Superior temporal gyrus (tissue), 1 donor: ENCODE results near the gene LRFN5.
"Not testable (repeated sequence)": the region's sequence is repeated elsewhere in the genome, so short reads cannot be mapped to it uniquely, and the experiment has no call there.

Experiments used
- DNase-seq: peaks from one replicate; pipeline ENCODE4 v3.0.0-alpha.2; 2016; ENCODE audit errors: extremely low spot score

The LRFN5 gene

DNA sequence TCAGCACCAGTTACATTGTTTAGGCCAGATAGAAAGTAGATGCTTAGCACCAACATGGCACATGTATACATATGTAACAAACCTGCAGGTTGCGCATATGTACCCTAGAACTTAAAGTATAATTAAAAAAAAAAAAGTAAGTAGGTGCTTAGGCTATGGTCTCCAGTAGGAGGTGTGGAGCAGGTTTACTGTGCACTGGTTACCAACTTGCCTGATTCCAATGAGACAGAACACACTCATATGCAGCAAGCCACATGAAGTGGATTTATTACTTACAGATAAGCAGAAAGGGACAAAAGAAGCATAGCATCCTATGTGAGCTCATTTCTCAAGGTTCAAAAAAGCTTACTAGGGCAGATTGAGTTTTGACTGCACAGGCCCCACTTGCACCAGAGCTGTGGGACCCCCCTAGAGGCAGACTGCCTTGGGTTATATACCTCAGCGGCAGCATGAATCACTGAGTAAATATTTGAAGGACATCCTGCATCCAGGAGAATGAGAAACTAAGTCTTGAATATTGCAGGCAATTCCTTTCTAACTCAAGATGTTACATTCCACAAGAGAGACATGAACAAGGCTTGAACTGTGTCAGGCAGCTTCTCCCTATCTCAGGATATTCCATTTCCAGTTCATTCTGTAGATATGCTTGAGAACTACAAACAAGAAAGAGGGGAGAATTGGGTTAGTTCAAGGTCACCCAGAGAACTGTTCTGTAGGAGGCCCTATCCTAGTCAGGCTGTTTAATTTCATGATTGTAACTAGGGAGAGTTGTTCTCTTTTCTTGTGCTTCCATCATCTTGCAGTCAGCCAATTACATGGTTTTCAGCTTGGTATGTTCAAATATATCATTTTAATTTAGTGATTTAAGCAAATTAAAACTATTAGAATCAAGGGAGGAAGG is 30.1 kb downstream of the LRFN5 start:
- DNase-seq, result no peak

DNA sequence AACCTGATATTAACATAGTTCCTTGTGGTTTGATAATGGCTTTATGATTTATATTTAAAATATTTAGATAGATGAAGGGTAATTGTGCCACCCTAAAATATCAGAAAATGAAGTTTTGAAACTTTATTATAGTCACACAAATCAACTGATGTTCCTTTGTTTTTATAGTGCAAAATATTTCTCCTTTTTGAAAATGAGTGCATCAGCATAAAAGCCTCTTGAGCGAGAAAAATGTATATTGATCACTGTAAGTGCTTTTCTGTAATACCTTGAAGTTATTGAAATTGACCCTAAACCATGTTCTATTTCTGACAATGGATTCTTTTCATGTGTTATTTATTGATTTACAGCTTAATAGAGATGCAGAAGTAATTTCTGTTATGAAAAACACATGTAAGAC is 35.0 kb downstream of the LRFN5 start:
- DNase-seq, result no peak

DNA sequence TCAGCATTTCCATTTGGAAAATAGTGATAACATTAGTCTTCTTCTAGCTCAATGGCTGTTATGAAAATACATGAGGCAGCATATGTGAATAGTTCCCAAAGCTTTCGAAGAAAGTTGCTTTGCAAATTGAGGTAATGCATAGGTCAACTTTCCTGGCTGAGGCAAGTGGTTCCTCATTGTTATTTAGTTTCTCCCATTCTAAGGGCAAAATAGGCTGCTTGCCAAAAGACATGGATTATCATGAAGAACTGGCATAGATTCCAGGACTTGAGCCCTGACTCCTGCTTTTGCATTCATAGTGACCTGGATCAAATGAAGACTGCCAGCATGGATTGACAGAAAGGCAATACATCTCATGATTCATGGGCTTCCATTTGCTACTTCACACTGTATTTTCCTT is 35.7 kb downstream of the LRFN5 start:
- no peak for DNase-seq

DNA sequence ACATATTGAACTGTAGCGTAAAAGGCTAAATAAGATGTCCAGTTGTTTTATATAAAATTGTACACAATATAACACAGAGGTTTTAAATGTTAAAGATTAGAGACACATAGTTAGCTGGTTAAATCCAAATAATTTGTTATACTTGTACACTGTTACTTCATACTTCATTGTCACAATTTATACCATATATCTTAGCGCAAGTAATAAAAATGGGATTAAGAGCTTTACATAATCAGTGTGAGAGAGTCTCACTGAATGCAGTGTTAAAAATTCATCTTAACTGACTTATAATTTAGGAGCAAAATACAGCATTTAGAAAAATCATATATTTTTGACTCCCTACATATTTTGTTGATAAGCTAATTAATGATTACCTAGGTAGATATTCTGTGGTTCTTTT is 36.1 kb downstream of the LRFN5 start:
- DNase-seq, result no peak

GRCh38 chr14:41644606-41645005 is 37.9 kb downstream of the LRFN5 start:
- peak; percentile 48 for DNase-seq

GRCh38 chr14:41650802-41651201 is 44.1 kb downstream of the LRFN5 start:
- no peak for DNase-seq

DNA sequence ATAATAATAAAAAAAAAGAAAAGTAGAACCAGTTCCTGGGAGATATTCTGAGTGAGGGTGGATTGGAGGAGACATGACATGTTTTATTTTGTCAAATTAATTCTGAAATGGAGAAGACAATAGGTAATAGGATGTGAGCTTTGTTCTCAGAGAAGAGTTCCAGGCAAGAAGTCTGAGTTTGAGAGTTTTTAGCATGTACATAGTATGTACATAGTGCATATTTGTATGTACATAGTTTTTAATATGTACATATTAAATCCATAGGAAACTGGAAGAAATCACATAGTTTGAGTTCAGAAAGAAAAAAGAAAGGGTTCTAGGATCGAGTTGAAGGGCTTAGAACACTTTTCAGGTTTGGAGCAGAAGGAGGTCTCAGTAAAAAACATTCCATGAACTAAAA is 47.5 kb downstream of the LRFN5 start:
- DNase-seq, result no peak

GRCh38 chr14:41662780-41663472 is 56.2 kb downstream of the LRFN5 start:
- no peak for DNase-seq

- no peak for DNase-seq
Measured at GRCh38 chr14:41663473-41663850, 56.8 kb downstream of the LRFN5 start.

- DNase-seq, result no peak
Measured at GRCh38 chr14:41666301-41666700, 59.6 kb downstream of the LRFN5 start.

GRCh38 chr14:41668356-41668755 is 61.7 kb downstream of the LRFN5 start:
- DNase-seq, result no peak

DNA sequence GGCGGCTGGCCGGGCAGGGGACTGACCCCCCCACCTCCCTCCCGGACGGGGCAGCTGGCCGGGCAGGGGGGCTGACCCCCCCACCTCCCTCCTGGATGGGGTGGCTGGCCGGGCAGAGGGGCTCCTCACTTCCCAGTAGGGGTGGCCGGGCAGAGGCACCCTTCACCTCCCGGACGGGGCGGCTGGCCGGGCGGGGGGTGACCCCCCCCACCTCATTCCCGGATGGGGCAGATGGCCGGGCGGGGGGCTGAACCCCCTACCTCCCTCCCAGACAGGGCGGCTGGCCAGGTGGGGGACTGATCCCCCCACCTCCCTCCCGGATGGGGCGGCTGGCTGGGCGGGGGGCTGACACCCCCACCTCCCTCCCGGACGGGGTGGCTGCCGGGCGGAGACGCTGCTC is 66.9 kb downstream of the LRFN5 start:
- not testable (repeated sequence) for DNase-seq

- not testable (repeated sequence) for DNase-seq
Measured at GRCh38 chr14:41674511-41674971, 67.9 kb downstream of the LRFN5 start.

GRCh38 chr14:41699486-41699885 is 92.8 kb downstream of the LRFN5 start:
- DNase-seq, result no peak

GRCh38 chr14:41718477-41719166 is 111.9 kb downstream of the LRFN5 start:
- no peak for DNase-seq

DNA sequence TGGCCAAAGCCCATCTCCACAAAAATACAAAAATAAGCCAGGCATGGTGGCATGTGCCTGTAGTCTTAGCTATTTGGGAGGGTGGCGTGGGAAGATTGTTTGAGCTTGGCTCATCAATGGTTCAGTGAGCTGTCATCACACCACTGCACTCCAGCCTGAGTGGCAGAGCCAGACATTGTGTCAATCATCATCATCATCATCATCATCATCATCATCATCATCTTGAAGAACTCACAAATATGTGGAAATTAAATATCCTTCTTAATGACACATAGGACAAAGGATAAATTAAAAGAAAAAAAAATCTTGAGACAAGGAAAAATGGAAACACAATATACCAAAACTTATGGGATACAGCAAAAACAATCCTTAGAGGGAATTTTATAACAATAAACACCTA is 132.5 kb downstream of the LRFN5 start:
- no peak for DNase-seq

DNA sequence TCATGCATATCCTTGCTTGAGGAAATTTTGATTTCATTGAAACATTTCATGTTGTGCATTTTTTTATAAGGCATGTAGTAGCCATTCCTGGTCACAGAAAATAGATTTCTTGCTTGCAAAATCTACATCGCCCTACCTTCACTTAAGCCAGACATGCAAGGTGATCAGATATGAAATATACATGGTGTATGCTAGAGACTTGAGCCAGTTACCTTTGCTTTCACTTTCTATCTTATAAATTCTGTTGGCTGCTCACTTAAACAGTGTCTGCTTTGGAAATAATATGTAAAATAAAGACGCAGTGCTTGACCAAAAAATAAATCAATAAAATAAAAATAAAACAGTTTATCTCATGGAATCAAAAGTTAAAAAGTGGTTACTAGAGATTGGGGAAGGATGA is 136.5 kb downstream of the LRFN5 start:
- no peak for DNase-seq

- DNase-seq, result no peak
Measured at GRCh38 chr14:41749429-41749828, 142.8 kb downstream of the LRFN5 start.

GRCh38 chr14:41750575-41750974 is 143.9 kb downstream of the LRFN5 start:
- DNase-seq, result not testable (repeated sequence)

DNA sequence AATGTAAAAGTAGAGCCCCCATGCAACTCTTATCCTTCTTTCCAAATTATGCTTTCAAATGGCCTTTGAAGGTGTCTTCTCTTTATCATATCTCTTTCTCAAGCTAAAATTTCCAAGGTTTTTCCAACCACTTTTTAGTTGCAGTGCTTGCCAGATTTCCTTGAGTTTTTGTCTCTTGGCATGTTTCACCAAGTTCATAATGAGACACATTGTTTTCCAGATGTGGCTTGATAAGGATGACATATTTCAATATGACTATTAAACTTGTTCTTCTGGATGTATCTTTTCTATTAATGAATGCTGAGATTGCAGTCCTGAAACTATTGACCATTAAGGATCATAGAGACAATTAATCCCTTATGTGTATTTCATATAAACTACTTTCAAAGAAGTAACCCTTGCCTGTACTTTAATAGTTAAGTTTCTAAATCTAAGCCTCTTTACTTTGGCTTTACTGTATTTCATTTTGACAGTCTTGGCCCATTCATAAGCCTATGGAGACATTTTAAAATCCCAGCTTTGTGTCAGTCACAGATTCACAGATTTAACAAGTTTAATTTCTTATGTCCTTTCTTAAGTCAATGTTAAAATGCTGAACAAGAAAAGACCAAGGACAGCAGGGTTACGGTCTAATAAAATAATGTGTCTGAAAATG is 151.5 kb downstream of the LRFN5 start:
- DNase-seq, result no peak

- DNase-seq, result no peak
Measured at GRCh38 chr14:41761204-41761603, 154.5 kb downstream of the LRFN5 start.

GRCh38 chr14:41766772-41767171 is 160.1 kb downstream of the LRFN5 start:
- DNase-seq, result no peak
